DND-41 (cell line): ENCODE measurements around the gene MYH6.

Experiments
- CTCF ChIP-seq: IDR thresholded peaks from 2 replicates; pipeline ENCODE4 v1.5.1; 2012; ENCODE audit warnings: borderline replicate concordance, low read length, moderate library complexity, mild to moderate bottlenecking; ENCODE audit not compliant: poor library complexity, severe bottlenecking; ENCODE audit errors: extremely low read depth
- EZH2 ChIP-seq: IDR thresholded peaks from 3 replicates; pipeline ENCODE4 v1.6.1; 2012; ENCODE audit warnings: borderline replicate concordance, low read depth, mild to moderate bottlenecking, moderate library complexity, low read length, inconsistent platforms; ENCODE audit not compliant: severe bottlenecking

GRCh38 chr14:23353433-23353780, 54.7 kb downstream of the MYH6 start:
- TF ChIP-seq EZH2 (no peak), CTCF (no peak)
